ENCODE data around the gene RDH8. TPM values are rescaled to one million over a fixed set of nuclear protein-coding genes. Genes with fewer than 3 reads are reported as not detected.

Gene RDH8
- total RNA-seq, 1 experiment from 2014 or later = not detected

- Mint-ChIP-seq H3K4me3 (peak overlapping the region; percentile 42 to 75), H3K27ac (no peak overlapping the region), H3K4me1 (peaks cover 12 to 15% of the 10 kb centered on the region in 2 experiments), H3K9me3 (no peaks in the 10 kb centered on the region), H3K27me3 (ENCODE audit: low read depth) (peaks cover 53% of the 10 kb centered on the region), H3K36me3 (ENCODE audit: insufficient read depth in 1 of 3, low read depth in 3 of 3) (no peaks in the 10 kb centered on the region; a peak in 4 of 7 replicates)
- H2BK15ac ChIP-seq (ENCODE audit: low read depth, low read length) = no peak overlapping the region
- peak overlapping the region; percentile 45 for H3K4me2 ChIP-seq (ENCODE audit: insufficient read depth, insufficient read length, low read length)
- DNase-seq = peak; percentile 84
- H3K18ac ChIP-seq (ENCODE audit: insufficient read length, low read depth, low read length) = no peak overlapping the region
- no peak overlapping the region for H2BK12ac ChIP-seq (ENCODE audit: insufficient read length, low read depth, low read length)
- no peak overlapping the region for H4K8ac ChIP-seq (replicated peaks; ENCODE audit: insufficient read length, low read depth, low read length)
- no peak overlapping the region for H2AFZ ChIP-seq (ENCODE audit: low read length)
- no peak overlapping the region for H3K27ac ChIP-seq (ENCODE audit: insufficient read length, low read depth, low read length)
- peaks cover 2% of the 10 kb centered on the region; the same call in 1 of the 2 replicates for H3K27me3 ChIP-seq (ENCODE audit: insufficient read depth, low read length)
- no peaks in the 10 kb centered on the region for H3K9me3 ChIP-seq (ENCODE audit: control insufficient read depth, low read depth, low read length)
- no peak overlapping the region for H3T11ph ChIP-seq (ENCODE audit: low read length)
- H3K4ac ChIP-seq (ENCODE audit: low read depth, low read length) = no peak overlapping the region
- H3K23me2 ChIP-seq (ENCODE audit: insufficient read length, low read depth, low read length, poor library complexity, severe bottlenecking) = no peaks in the 10 kb centered on the region
- no peak overlapping the region for H2AK5ac ChIP-seq (ENCODE audit: insufficient read length, low read length)
- H3K14ac ChIP-seq (ENCODE audit: insufficient read depth, low read length) = no peak overlapping the region
- no peak overlapping the region for H2BK20ac ChIP-seq (ENCODE audit: low read depth, low read length, poor library complexity, severe bottlenecking)
- no peaks in the 10 kb centered on the region for H3K79me1 ChIP-seq (ENCODE audit: insufficient read depth, low read depth, low read length, poor library complexity, severe bottlenecking)
- no peaks in the 10 kb centered on the region for H4K20me1 ChIP-seq (ENCODE audit: control insufficient read depth, insufficient read depth, insufficient read length)
- no peak overlapping the region for H4K91ac ChIP-seq (ENCODE audit: insufficient read length, low read depth, low read length)
- no peaks in the 10 kb centered on the region for H3K4me1 ChIP-seq (ENCODE audit: insufficient read depth, low read length)
- H3K56ac ChIP-seq (ENCODE audit: insufficient read length, low read depth, low read length) = no peak overlapping the region
- H3K23ac ChIP-seq (ENCODE audit: insufficient read length, low read depth, low read length) = no peak overlapping the region
- H2BK120ac ChIP-seq (ENCODE audit: low read depth, low read length, poor library complexity, severe bottlenecking) = no peak overlapping the region
- H3K9ac ChIP-seq (ENCODE audit: extremely low read depth, insufficient read length, low read length) = no peak overlapping the region
- no peak overlapping the region for H4K5ac ChIP-seq (ENCODE audit: insufficient read length, low read depth, low read length)
- no peak for TF ChIP-seq CTCF (conservative IDR thresholded peaks at IDR 0.05)
- H2BK5ac ChIP-seq (ENCODE audit: insufficient read length, low read length) = no peak overlapping the region
- H3K79me2 ChIP-seq (ENCODE audit: insufficient read depth, low read length) = no peaks in the 10 kb centered on the region
- WGBS (ENCODE audit: extremely low coverage, insufficient read length, low lambda C conversion rate) = no CpG with 5 or more reads among the region's 29 CpGs
Observed at GRCh38 chr19:9966448-9966847, 46.8 kb upstream of the RDH8 start.
